ENCODE data around the gene PTMS.

PTMS gene

DNA sequence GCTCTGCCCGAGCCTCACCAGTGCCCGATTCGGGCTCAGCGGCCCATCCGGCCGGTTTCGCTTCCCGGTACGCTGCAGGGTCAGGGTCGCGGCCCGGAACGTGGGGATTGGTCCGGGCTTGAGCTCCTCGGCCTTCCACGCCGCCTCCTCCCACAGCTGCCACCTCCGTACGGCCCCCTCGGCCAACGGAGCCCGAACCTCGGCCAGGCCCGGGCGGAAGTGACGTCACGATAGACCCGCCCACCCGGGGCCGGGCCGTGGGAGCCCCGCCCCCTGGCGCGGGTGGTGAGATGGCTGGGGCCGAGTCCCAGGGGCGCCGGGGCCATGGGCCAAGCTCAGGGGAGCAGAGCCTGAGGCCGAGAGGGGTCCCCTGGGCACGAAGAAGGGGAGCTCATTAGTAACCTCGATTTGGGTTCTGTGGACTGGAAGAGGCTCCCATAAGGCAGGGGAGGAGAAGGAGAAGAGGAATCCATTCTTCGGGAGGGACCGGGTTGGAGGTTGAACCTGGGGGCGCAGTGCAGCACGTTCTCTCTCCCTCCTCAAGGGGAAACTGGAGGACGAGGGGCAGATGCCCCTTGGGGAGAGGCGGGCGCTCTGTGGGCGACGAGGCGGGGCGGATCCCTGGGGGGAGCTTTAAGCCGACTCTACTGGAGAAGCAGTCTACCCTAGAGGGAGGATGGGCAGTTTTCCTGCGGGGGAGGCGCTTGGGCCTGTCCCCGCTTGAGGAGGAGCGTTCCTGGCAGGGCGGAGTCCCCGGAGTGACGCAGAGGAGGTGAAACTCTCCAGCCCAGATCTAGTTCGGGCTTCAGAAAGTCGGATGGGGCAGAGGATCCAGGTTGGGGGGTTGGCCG is 13.0 kb upstream of the PTMS start, which contains the start of gene MLF2:
TSS of gene MLF2 (minus strand) at position 221 of the 851 bp plus-strand sequence. CDS start 807 bp downstream, outside the sequence.
- DNase-seq, result peak; percentile 98

DNA sequence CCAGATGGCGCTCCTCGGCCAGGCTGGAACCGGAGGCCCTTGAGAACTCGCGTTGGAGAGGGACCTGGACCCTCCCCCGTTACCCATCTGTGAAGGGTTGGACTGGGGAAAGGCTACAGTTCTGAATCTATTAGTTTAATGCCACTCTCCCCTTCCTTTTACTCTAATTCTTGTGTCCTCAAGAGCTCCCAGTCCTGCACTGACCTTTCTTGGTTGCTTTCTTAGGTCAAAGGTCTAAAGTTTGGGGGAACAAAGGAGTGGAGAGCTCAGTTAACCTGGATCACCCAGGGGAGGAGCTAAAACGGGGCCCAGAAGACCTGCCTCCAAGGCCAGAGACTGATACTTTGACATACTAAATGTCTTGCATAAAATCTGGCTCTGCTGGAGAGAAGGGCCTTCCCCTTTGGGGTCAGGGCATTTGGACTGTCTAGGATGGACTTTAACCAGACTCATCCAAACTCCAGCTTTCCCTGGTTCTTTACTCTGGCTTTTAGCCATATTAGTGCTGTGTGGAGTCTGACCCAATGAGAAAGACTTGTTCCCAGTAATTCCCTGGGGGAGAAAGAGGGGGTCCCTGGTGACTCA is 12.3 kb upstream of the PTMS start:
- DNase-seq, result no peak

DNA sequence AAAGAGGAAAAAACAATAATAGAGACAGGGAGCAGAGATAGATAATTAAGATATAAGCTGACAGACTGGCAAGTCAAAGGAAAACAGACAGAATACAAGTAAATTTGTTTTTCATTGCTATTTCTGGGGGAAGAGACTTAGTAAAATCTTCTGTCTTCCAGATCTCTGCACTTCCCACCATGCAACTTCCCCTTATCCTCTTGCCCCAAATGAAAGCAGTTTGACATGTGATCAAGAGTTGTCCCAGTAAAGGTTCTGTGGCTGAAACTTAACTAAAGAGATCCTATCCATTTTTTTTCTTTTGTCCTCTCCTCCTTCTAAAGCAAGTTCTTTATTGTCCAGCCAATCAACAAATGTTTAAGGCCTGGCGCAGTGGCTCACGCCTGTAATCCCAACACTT is 11.8 kb upstream of the PTMS start:
- no peak for DNase-seq

DNA sequence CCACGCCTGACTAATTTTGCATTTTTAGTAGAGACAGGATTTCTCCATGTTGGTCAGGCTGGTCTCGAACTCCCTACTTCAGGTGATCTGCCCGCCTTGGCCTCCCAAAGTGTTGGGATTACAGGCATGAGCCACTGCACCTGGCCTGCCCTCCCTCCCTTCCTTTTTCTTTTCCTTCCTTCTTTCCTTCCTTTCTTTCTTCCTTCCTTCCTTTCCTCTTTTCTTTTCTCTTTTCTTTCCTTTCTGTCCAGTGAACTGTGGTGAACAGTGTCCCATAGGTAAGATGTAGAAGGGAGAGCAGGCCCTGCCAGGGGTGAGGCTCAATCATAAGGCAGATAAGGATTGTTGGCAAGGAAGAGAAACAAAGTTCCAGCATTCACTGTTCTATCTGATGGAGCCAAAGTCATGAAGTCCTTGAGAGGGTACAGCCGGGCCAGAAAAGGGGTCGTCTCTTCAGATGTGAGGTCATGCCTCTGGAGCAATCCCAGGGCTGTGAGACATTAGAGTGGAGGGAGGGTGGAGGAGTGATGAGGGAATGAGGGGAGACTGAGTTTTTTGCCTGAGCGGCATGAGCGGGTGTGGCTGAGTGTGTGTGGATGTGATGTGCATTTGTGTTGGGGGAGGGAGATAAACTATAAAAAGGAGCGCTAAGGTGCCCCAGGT is 9.0 kb upstream of the PTMS start:
- DNase-seq, result no peak

DNA sequence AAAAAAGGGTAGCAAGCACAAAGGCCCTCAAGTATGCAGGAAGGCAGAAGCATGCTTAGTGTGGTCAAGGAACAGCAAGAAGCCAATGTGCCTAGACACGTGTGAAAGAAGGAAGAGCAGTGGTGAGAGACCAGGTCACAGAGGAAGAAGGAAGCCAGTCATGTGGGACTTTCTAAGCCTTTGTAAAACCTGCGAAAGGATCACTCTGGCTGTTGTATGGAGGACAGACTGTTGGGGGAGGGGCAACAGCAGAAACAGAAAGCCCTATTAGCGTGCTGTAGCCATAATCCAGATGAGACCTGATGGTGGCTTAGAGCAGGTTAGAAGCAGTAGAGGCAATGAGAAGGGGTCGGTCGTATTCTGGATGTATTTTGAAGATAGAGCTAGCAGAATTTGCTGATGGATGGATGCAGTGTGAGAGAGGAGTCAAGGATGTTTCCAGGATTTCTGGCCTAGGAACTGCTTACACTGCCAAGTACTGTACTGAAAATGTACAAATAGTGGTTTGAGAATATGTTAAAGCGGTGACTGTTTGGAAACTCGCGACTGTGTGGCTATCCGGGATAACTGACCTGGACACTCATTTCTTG is 7.6 kb upstream of the PTMS start:
- no peak for DNase-seq

DNA sequence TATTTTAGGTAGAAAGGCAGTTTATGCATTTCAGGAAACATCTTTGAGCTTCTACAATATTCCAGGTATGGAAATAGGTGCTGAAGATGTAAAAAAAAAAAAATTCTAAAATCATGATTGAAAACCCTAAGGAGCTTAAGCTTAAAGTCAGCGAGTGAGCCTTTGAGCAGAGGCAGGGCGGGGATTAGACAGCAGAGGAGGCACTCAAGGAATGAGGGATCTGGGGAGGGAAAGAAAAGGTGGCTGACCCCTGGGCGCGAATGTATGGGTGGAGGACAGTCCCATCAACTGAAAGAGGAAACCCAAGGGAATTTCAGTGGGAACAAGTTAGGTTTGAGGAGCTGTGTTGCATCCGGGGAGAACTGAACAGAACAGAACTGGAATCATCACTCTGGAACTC is 6.4 kb upstream of the PTMS start:
- DNase-seq, result no peak

DNA sequence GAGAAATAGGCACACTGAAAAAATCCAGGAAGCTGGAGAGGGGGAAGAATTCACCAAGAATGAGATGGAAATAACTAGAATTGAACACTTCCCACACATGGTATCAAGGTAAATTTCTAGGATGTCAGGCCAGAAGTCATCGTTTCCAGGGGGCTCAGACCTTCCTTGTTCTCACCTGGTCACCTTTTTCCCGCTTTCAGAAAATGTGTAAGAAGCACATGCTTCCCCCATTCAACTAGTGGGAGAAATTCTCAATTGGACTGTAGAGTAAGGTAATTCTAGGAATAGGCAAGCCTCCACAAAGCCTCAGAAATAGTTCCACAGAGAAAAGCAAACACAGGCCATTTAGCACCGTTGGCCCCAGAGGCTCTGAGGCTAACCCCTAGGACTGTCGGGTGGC is 2.8 kb upstream of the PTMS start:
- DNase-seq, result no peak

DNA sequence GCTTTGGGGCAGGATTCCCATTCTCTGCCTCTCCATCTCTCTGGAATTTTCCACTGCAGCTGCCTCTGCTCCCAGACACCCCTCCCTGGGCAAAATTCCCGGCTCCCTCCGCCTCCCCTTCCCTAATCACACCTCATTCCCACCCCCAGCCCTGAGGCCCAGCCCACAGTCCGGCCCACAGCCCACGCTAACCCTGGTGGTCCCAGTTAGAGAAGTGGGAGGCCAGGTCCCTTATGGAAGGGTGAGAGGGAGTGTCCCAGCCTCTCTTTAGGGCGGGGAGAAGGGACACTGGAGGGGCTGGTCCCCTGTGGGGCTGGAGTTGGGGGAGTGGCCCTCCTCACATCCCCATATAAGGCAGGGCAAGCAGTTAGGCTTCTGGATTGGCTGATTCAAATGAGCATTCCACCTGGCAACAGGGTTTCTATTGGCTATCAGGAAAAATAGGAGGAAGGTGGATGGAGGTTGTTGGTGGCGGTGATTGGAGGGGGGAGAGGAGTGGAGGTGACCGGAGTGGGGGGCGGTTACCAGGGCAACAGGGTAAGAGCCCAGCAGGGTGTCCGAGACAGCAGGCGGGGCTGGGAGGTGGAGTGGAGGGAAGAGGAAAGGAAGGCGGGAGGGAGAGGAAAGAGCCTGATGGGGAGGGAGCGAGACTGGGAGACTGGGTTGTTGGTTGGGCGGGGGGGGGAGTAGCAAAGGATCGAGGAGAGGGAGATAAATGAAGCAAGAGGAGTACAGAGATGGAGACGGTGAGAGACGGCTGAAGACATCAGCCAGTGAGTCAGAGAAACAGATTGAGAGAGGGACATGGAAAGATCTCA is 1.9 kb upstream of the PTMS start:
- peak; percentile 47 for DNase-seq

DNA sequence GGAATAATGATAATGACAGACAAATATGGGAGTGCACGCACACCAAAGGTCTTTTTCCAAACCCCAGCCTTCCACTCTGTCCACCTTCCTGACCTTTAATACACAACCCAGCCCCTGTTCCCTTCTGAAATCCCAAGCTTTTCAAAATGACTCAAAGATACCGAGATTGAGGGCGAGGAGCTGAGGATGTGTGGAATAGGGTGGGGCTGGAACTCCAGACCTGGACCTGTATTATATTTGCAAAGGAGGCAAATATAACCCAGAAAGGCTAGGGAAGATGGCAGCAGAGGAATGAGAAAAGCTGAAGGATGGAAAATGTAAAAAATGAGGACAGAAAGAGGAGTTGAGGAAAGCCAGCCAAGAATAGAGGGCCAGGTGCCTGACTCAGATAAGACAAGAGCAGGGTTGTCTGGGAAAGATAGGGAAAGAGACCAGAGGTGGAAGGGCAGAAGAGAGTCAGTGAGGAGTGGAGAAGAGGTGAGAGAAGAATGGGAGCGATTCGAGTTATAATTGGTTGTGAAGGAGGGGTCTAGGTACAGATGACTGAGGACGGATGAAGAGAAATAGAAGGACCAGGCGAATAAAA is 1.0 kb upstream of the PTMS start:
- DNase-seq, result no peak

DNA sequence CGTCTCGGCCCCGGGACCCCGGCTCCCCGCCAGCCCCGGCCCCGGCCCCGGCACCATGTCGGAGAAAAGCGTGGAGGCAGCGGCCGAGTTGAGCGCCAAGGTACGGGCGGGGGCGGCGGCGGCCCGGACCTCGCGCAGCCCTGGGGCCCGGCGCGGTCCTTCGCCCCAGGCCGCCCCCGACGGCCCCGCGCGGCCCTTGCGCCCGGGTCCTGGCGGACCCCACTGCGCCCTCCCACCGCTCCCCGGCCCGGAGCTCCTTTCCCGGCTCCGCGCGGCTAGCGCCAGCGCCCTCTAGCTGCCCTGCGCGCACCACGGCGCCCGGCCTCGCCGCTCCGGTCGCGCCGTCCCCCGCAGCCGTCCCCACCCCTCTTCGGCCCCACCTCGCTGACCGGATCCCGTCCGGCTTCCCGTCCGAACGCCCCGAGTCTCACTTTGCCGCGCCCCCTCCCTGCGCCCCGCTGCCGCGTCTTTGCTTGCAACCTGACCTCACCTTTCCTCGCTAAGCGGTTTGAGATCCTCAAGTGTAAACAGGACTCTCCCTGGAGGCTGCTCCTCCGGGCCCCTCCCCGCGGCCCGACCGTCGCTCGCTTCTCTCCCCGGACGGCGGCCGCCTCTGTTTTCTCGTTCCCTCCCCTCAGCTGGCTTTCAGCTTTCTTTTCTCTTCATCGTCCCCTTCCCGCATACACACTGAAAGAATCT is 637 bp downstream of the PTMS start:
- peak; percentile 60 for DNase-seq

DNA sequence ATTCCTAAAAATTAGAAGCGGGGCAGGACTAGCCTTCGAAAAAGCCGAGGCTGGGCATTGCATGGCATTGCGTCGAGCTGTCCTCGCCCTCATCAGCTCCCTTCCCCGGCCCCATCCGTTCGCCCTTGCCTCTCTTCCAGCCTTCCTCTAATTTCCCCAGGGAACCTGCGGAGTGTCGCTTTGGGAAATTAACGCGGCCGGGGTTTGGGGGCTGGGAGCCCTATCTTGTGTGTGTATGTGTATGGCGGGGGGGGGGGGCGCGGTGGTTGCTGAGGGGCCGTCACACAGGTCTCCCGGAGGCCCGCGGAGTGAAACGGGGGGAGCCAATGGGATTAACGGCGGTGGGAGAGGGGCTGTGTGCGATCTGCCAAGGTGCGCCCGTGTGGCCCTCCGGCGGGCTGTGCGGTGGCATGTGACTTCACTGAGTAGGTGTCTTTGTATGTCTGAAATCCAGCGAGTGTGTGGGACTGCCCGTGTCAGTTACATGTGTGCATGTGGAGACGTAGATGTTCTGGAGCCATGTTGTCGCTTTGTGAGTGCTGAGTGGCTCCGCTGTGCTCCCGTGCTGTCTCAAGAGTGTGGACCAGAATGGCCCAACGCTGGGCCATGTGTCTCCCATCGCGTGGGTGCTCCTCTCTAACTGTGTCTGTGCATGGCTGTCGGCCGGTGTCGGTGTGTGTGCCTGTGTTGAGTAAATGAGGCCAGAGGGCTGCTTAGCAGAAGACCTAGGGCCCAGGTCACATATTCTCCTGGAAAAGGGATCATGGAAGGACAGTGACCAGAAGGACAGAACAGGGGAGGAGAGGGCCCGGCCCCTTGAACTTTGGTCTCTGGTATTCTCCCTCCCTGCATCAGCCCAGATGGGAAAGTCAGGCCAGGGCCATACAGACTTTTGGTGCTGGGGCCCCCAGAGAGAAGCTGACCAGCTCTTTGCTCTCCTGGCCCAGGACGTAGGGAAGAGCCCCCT is 1.5 kb downstream of the PTMS start:
- DNase-seq, result no peak

DNA sequence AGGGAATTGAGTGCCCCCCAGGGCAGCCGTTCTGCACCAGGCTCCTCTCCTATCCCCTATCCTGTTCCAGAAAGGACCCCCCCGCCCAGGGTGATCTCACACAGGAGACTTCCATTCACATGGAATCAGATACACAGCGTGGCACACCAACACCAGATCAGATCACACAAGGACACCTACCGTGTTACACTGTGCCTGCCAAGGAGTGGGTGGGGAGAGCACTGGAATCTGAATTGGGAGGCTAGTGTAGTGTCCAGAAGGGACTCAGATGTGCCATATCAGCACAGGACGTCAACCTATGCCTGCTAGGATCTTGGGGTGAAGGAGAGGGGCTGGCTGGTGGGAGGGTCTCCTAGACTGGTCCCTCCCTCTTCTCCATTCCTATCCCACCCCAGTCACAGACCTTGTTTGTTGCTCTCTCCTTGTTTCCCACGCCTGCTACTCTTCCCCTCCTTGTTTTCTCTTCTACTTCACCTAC is 2.3 kb downstream of the PTMS start:
- DNase-seq, result no peak

DNA sequence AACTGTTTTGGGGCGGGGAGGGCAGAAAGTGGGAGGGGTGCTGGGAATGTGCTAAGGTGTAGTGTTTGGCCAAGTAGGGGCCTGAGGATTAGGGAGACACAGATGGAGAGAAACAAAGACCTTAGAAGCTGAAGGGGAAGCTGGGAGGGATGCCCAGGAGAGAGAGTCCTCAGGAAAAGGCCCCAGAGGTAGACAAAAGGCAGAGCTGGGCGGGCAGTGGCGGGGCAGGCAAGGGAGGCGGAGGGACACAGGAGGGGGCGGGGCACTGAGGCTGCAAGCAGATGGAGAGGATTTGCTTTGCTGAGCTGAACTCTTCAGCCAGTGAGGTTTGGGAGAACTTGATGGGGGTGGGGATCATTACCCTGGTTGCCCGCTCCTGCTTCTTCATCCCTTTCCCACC is 2.8 kb downstream of the PTMS start:
- no peak for DNase-seq

DNA sequence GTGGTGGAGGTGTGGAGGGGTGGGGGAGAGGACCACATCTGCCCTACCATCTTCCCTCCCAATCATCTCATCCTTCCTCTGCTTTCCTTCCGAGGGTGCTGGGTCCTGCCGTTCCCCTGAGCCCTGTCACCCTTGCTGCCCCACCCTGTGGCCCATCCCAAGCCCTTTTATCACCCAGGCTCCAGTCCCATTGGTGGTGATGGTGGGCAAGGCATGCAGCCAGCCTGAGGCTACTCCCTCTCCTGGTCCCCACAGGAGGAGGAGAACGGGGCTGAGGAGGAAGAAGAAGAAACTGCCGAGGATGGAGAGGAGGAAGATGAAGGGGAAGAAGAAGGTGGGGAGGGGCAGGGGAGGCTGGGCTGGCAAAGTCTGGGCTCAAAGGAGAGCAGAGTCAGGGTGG is 3.5 kb downstream of the PTMS start:
- DNase-seq, result no peak

DNA sequence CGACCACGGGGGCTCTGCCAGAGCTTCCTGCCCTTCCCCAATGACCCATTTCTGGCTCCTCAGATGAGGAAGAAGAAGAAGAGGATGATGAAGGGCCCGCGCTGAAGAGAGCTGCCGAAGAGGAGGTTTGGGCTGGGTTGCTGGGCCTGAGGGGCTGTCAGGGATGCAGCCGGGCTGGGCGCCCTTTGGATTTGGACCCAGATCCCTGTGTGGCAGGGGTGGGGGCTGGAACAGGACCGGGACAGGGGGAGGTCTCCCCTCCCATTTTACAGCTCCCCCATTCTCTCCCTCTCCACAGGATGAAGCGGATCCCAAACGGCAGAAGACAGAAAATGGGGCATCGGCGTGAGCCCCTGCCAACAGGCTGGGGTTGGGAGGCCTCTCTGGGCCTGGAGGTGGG is 3.9 kb downstream of the PTMS start:
- no peak for DNase-seq

DNA sequence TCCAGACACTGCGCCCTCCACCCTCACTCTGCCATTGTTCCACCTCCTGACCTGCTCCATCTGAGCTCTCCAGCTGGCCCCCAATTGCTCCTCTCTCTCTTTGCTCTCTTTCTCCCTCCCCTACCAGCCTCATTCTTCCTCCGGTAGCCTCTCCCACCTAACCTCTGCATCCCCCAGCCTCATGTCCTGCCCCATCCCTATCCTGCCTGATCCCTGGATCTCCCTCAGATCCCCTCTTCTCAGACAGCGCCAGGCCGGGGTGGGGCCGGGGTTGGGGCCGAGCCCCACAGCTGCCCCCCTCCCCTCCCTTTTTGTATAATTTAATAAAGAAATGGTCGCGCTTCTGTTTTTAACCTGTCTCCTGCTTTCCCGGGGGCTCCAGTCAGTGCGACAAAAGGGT is 4.4 kb downstream of the PTMS start:
- no peak for DNase-seq

DNA sequence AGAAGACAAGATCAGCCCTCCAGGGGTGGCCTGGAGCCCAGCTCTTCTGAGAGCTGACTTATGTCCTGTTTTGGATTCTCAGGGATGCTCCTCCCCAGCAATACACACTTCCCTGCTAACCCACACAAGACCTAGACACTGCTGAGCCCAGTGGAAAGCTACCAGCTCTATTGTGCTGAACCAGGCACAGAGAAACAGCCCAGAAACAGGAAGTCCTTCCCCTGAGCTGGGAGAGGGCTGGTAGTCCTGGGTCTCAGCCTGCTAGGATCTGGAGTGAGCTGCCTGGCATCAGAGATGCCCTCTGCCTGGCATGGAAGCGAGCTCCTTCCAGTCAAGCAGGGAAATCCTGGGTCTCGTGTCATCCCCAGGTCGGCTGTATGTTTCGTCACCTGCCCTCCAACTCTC is 4.9 kb downstream of the PTMS start:
- no peak for DNase-seq

DNA sequence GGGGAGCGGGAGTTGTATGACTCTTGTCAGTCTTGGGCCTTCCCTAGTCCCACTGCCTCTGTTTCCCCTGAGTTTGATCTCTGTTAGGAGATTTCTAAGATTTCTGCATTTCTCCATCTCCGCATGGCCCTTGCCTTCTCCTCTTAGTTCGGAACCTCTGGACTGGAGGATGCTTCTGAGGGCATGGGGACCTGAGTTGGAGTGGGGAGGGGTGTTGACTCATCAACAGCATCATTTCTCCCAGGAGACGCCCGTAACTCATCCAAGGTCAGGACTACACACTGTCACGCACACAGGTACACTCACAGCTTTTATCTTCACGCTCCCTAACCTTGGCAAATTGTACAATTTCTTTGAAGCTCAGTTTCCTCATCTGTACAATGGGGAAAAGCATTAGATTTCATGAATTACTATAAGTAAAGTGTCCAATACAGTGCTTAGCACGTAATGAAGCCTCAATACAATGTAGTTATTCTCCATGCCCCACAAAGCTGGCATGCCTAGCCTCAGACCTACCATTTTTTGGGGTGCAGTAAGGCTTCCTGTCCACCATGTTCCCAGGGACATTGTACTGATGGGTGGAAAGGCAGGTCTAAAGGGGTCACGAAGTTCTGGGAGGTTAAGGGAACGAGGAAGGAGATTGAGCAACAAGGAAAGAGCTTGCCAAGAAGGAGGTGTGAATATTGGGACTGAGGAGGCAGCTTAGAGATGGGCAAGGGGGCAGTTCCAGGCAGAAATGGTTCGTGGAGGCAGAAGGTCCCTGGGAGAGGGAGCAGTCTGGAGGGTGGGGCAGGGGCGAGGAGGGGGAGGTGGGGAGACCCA is 5.6 kb downstream of the PTMS start:
- DNase-seq, result no peak

DNA sequence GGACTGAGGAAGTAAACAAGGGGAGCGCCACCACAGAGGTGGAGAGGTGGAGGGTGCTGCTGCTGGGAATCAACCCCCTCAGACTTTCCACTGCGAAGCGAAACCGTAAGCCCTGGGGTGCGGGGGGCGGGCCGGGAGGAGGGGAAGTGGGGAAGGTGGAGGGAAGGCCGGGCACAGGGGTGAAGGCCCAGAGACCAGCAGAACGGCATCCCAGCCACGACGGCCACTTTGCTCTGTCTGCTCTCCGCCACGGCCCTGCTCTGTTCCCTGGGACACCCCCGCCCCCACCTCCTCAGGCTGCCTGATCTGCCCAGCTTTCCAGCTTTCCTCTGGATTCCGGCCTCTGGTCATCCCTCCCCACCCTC is 6.2 kb downstream of the PTMS start, which contains the start of gene LAG3:
TSS of gene LAG3 (plus strand) at position 190 of the 365 bp plus-strand sequence. CDS start 333 bp downstream, outside the sequence.
- peak; percentile 59 for DNase-seq

Data from activated naive CD4-positive, alpha-beta T cell treated with Interleukin-2 at 50 U/mL for 16 hours (primary cell).